HCT116 (cell line): Measurements from ENCODE around the gene MYEOV. TPM values are rescaled to one million over a fixed set of nuclear protein-coding genes. Genes with fewer than 3 reads are reported as not detected.

Experiments
- ATAC-seq: fragments of 200-7000 bp; cut with Tn5 transposase; 2 replicates; pipeline ENCODE4 v1.9.1; 2020; ENCODE audit warnings: mild to moderate bottlenecking, moderate library complexity
- BruUV-seq: library from RNA; stranded (reverse); fragments of 400-500 nt; replicated peaks from 2 replicates; lab custom pipeline; 2021; lab: Mats Ljungman, UMichigan
- CTCF ChIA-PET: fragments of 300-600 bp; sonication (Branson Sonifier 250); formaldehyde crosslinking; loops from one replicate; lab custom pipeline; 2021; ENCODE audit warnings: antibody characterized with exemption; lab: Charles Lee
- POLR2A ChIA-PET: fragments of 300-600, 350-600 bp; sonication (Branson Sonifier 250); formaldehyde crosslinking; loops from one replicate; lab custom pipeline; 2021; ENCODE audit warnings: antibody characterized with exemption; lab: Charles Lee
- RAD21 ChIA-PET, 2 experiments: fragments of 300-600 bp; sonication (Branson Sonifier 250); formaldehyde crosslinking; loops; one replicate each; lab custom pipeline; 2023; ENCODE audit warnings: low total read pairs in 2 of 2; ENCODE audit not compliant: uncharacterized antibody in 2 of 2, unreplicated experiment in 2 of 2, low non-redundant PET in 1 of 2; lab: Charles Lee
- DNase-seq: peaks from one replicate; pipeline ENCODE4 v3.0.0-alpha.2; 2010; ENCODE audit warnings: low read depth, low spot score
- H2AFZ ChIP-seq: fragments of 200-600 bp; shearing (Covaris generic), sonication (generic); 2 replicates; pipeline ENCODE4 v1.6.1; 2017; ENCODE audit warnings: low read depth, mixed run types, mixed read lengths, antibody characterized with exemption, low read length; ENCODE audit not compliant: poor library complexity, severe bottlenecking
- H3K27ac ChIP-seq: 2 replicates; pipeline ENCODE4 v1.5.1; 2012; ENCODE audit warnings: low read depth, low read length
- H3K27me3 ChIP-seq: fragments of 200-600 bp; sonication (generic); 2 replicates; pipeline ENCODE4 v1.6.1; 2016; ENCODE audit warnings: mixed run types, low read length, mixed read lengths; ENCODE audit not compliant: insufficient read depth
- H3K36me3 ChIP-seq, 2 experiments: fragments of 200-500 bp in 1 of 2; fragments of 200-600 bp in 1 of 2; sonication (Bioruptor generic) in 1 of 2; sonication (generic) in 1 of 2; 2 replicates each; pipeline versions ENCODE4 v1.5.1 to v1.6.1; 2014 to 2016; ENCODE audit warnings: low read length in 2 of 2, inconsistent platforms in 1 of 2, mixed read lengths in 1 of 2, mixed run types in 1 of 2; ENCODE audit not compliant: insufficient read depth in 2 of 2, control insufficient read depth in 1 of 2
- H3K4me1 ChIP-seq, 2 experiments: fragments of 200-600 bp in 1 of 2; sonication (generic) in 1 of 2; 2 replicates each; pipeline versions ENCODE4 v1.5.1 to v1.6.1; 2012 to 2017; ENCODE audit warnings: low read length in 2 of 2, inconsistent platforms in 1 of 2, mild to moderate bottlenecking in 1 of 2, mixed read lengths in 1 of 2, mixed run types in 1 of 2, moderate library complexity in 1 of 2; ENCODE audit not compliant: insufficient read depth in 2 of 2, control insufficient read depth in 1 of 2
- H3K4me2 ChIP-seq: fragments of 200-600 bp; sonication (generic); 2 replicates; pipeline ENCODE4 v1.6.1; 2017; ENCODE audit warnings: mixed run types, low read length, mixed read lengths
- H3K4me3 ChIP-seq, 2 experiments: fragments of 200-600 bp in 1 of 2; sonication (generic) in 1 of 2; replicated peaks in 1 of 2; 2 replicates each; pipeline ENCODE4 v1.5.1; 2011 to 2016; ENCODE audit warnings: low read length in 2 of 2, control low read depth in 1 of 2, low read depth in 1 of 2, mild to moderate bottlenecking in 1 of 2, mixed read lengths in 1 of 2, mixed run types in 1 of 2
- H3K79me2 ChIP-seq: fragments of 200-600 bp; sonication (generic); 2 replicates; pipeline ENCODE4 v1.6.1; 2017; ENCODE audit warnings: mild to moderate bottlenecking, mixed run types, low read length, moderate library complexity, mixed read lengths; ENCODE audit not compliant: insufficient read depth
- H3K9ac ChIP-seq: fragments of 200-600 bp; sonication (generic); 2 replicates; pipeline ENCODE4 v1.6.1; 2016; ENCODE audit warnings: low read length, mixed read lengths
- H3K9me2 ChIP-seq: fragments of 200-600 bp; sonication (generic), shearing (Covaris generic); 2 replicates; pipeline ENCODE4 v1.6.1; 2017; ENCODE audit warnings: mixed run types, mild to moderate bottlenecking, moderate library complexity; ENCODE audit not compliant: insufficient read depth
- H3K9me3 ChIP-seq, 2 experiments: fragments of 200-500 bp in 1 of 2; fragments of 200-600 bp in 1 of 2; sonication (Bioruptor generic) in 1 of 2; sonication (generic) in 1 of 2; 2 replicates each; pipeline ENCODE4 v1.6.1; 2014 to 2017; ENCODE audit warnings: low read length in 2 of 2, mixed read lengths in 2 of 2, inconsistent platforms in 1 of 2, low read depth in 1 of 2, mild to moderate bottlenecking in 1 of 2, mixed run types in 1 of 2, moderate library complexity in 1 of 2; ENCODE audit not compliant: control insufficient read depth in 1 of 2, insufficient read depth in 1 of 2
- H4K20me1 ChIP-seq: fragments of 200-600 bp; sonication (generic), shearing (Covaris generic); 2 replicates; pipeline ENCODE4 v1.6.1; 2017; ENCODE audit warnings: mixed run types, mild to moderate bottlenecking, moderate library complexity; ENCODE audit not compliant: insufficient read depth
- CBX3 ChIP-seq: IDR thresholded peaks from 2 replicates; pipeline ENCODE4 v1.6.1; 2012; ENCODE audit warnings: low read depth
- CEBPB ChIP-seq: IDR thresholded peaks from 2 replicates; pipeline ENCODE4 v1.6.1; 2012; ENCODE audit warnings: low read depth
- CTCF ChIP-seq, 3 experiments: fragments of 200-600 bp in 1 of 3; sonication (generic) in 1 of 3; IDR thresholded peaks in 2 of 3; conservative IDR thresholded peaks in 1 of 3; 2 replicates each; pipeline ENCODE4 v1.5.1; 2012 to 2017; ENCODE audit warnings: low read depth in 2 of 3, low read length in 2 of 3, antibody characterized with exemption in 1 of 3, borderline replicate concordance in 1 of 3, control low read depth in 1 of 3, mild to moderate bottlenecking in 1 of 3, mixed read lengths in 1 of 3, mixed run types in 1 of 3, moderate library complexity in 1 of 3; ENCODE audit not compliant: insufficient read depth in 1 of 3
- EZH2 ChIP-seq: fragments of 200-600 bp; sonication (generic); IDR thresholded peaks from 2 replicates; pipeline ENCODE4 v1.6.1; 2017; ENCODE audit warnings: antibody characterized with exemption, mixed run types
- FOSL1 ChIP-seq: IDR thresholded peaks from 2 replicates; pipeline ENCODE4 v1.6.1; 2012; ENCODE audit warnings: low read depth
- JUND ChIP-seq: IDR thresholded peaks from 2 replicates; pipeline ENCODE4 v1.6.1; 2012
- MAX ChIP-seq: IDR thresholded peaks from 2 replicates; pipeline ENCODE4 v1.6.1; 2012
- POLR2AphosphoS5 ChIP-seq: IDR thresholded peaks from 2 replicates; pipeline ENCODE4 v1.6.1; 2011; ENCODE audit warnings: mild to moderate bottlenecking, low read depth, low read length, moderate library complexity
- RAD21 ChIP-seq: IDR thresholded peaks from 2 replicates; pipeline ENCODE4 v1.6.1; 2012; ENCODE audit warnings: low read depth, mild to moderate bottlenecking
- REST ChIP-seq: IDR thresholded peaks from 2 replicates; pipeline ENCODE4 v1.6.1; 2012; ENCODE audit warnings: low read depth
- SIN3A ChIP-seq: IDR thresholded peaks from 2 replicates; pipeline ENCODE4 v1.6.1; 2012; ENCODE audit warnings: low read depth
- TCF7L2 ChIP-seq: IDR thresholded peaks from 2 replicates; pipeline ENCODE4 v1.7.0; 2011; ENCODE audit warnings: borderline replicate concordance, inconsistent platforms; ENCODE audit not compliant: insufficient read depth, insufficient read length; ENCODE audit errors: extremely low read depth
- ZBTB33 ChIP-seq: IDR thresholded peaks from 2 replicates; pipeline ENCODE4 v1.6.1; 2011; ENCODE audit warnings: mild to moderate bottlenecking, low read length, moderate library complexity; ENCODE audit not compliant: insufficient replicate concordance; ENCODE audit errors: extremely low read depth
- intact Hi-C: fragments of 100-400 bp; cut with micrococcal nuclease; formaldehyde crosslinking; loops from 2 replicates; pipeline ENCODE4 v1.10.0; 2022
- total RNA-seq: library from RNA; stranded (reverse); gene quantifications from one replicate; pipeline ENCODE4 v1.2.1, GENCODE V29; 2021; ENCODE audit not compliant: unreplicated experiment

The MYEOV gene
- total RNA-seq, 1 experiment from 2014 or later, result 135 TPM

- H3K4me2 ChIP-seq, result no peak overlapping the region
- no peaks in the 10 kb centered on the region for H4K20me1 ChIP-seq
- H3K4me3 ChIP-seq, result no peak overlapping the region
- H3K79me2 ChIP-seq, result no peaks in the 10 kb centered on the region
- no peaks in the 10 kb centered on the region for H3K9me3 ChIP-seq
- ATAC-seq (no peak), DNase-seq (no peak)
- H3K4me1 ChIP-seq, result peaks cover 11 to 17% of the 10 kb centered on the region in 2 experiments
- CTCF ChIA-PET, result no interaction called here
- TF ChIP-seq CTCF (IDR thresholded peaks at IDR 0.05 in 2 of 3, conservative IDR thresholded peaks at IDR 0.05 in 1 of 3; ENCODE audit: borderline replicate concordance in 1 of 3, insufficient read depth in 1 of 3, low read depth in 2 of 3, low read length in 2 of 3), result no peak
- no peak for TF ChIP-seq EZH2
- TF ChIP-seq CEBPB, result no peak
- no peak for TF ChIP-seq ZBTB33
- no peak for TF ChIP-seq JUND
- no peak for TF ChIP-seq MAX
- no peak for TF ChIP-seq FOSL1
- TF ChIP-seq CBX3, result no peak
- TF ChIP-seq REST, result no peak
- no peak for TF ChIP-seq TCF7L2
- TF ChIP-seq POLR2AphosphoS5, result no peak
- no peak for TF ChIP-seq RAD21
- TF ChIP-seq SIN3A, result no peak
- intact Hi-C loops, result no loop called here
- no peaks in the 10 kb centered on the region for H3K9me2 ChIP-seq
- POLR2A ChIA-PET, result no interaction called here
- RAD21 ChIA-PET, result no interaction called here
- H3K9ac ChIP-seq, result no peak overlapping the region
- no peak overlapping the region for H2AFZ ChIP-seq
- BruUV-seq, result no TSS peak
- no peaks in the 10 kb centered on the region for H3K27me3 ChIP-seq
- no peaks in the 10 kb centered on the region for H3K36me3 ChIP-seq
- no peak overlapping the region for H3K27ac ChIP-seq
These were observed 5.1 kb upstream of the MYEOV start for GRCh38 chr11:69288883-69289242.
